Esophagus squamous epithelium (tissue), 5 donors: ENCODE data around the gene RGP1. TPM values are rescaled to one million over a fixed set of nuclear protein-coding genes. Genes with fewer than 3 reads are reported as not detected.

Experiments
- DNase-seq: peaks from one replicate; lab custom pipeline; 2025; lab: John Stamatoyannopoulos, UW
- H3K27ac ChIP-seq, 4 donors: fragments of 200-600 bp; sonication (generic); one replicate each; pipeline ENCODE4 v1.5.1; 2016 to 2019; ENCODE audit warnings: mild to moderate bottlenecking in 1 of 4
- H3K27me3 ChIP-seq, 4 donors: fragments of 200-600 bp; sonication (generic); 1 replicate in 3 of 4; 2 replicates in 1 of 4; pipeline versions ENCODE4 v1.5.1 to v1.6.0; 2017 to 2021; ENCODE audit warnings: antibody characterized with exemption in 1 of 4
- H3K36me3 ChIP-seq, 3 donors: fragments of 200-600 bp; sonication (generic); one replicate each; pipeline ENCODE4 v1.5.1; 2016 to 2019
- H3K4me1 ChIP-seq, 3 donors: fragments of 200-600 bp; sonication (generic); one replicate each; pipeline ENCODE4 v1.5.1; 2017 to 2019
- H3K4me3 ChIP-seq, 4 donors: fragments of 200-600 bp; sonication (generic); 1 replicate in 3 of 4; 2 replicates in 1 of 4; pipeline ENCODE4 v1.5.1; 2016 to 2019; ENCODE audit warnings: mild to moderate bottlenecking in 2 of 4, moderate library complexity in 1 of 4
- H3K9me3 ChIP-seq, 3 donors: fragments of 200-600 bp; sonication (generic); one replicate each; pipeline ENCODE4 v1.5.1; 2016 to 2019
- CTCF ChIP-seq, 6 experiments: fragments of 450-650 bp in 4 of 6; fragments of 200-600 bp in 2 of 6; sonication (generic) in 2 of 6; IDR thresholded peaks; one replicate each; pipeline ENCODE4 v1.5.1; 2016 to 2019; ENCODE audit warnings: antibody characterized with exemption in 6 of 6, mild to moderate bottlenecking in 4 of 6, moderate library complexity in 4 of 6
- POLR2A ChIP-seq, 4 donors: fragments of 450-650 bp; IDR thresholded peaks; one replicate each; pipeline ENCODE4 v1.6.1; 2017; ENCODE audit warnings: antibody characterized with exemption in 4 of 4, mild to moderate bottlenecking in 4 of 4, moderate library complexity in 3 of 4
- WGBS, 2 donors: methylation state at CpG; one replicate each; pipeline ENCODE4 v1.1.5; 2018; 5-methylcytosine and 5-hydroxymethylcytosine counted together
- intact Hi-C: fragments of 100-400 bp; cut with DNase I; formaldehyde crosslinking; loops from one replicate; pipeline ENCODE4 v1.15.0; 2022
- total RNA-seq, 4 donors: library from RNA; depleted of rRNA; stranded (reverse); fragments of >200 nt; gene quantifications; one replicate each; pipeline ENCODE4 v1.1.0, GENCODE V29; 2016
- donor health status: DM: yes; HTN: yes; CAD: no.

The RGP1 gene
- total RNA-seq, 4 donors from 2014 or later, result 8.0 to 17.5 (median 11.6) TPM

GRCh38 chr9:35710818-35711500, 38.1 kb upstream of the RGP1 start:
- Histone ChIP-seq H3K4me1 (no peaks in the 10 kb centered on the region), H3K27me3 (no peaks in the 10 kb centered on the region), H3K36me3 (peaks cover 71 to 100% (median 83%) of the 10 kb centered on the region in 3 donors), H3K9me3 (no peaks in the 10 kb centered on the region), H3K4me3 (no peak overlapping the region), H3K27ac (peak overlapping the region in 2 of 4 donors; percentile 13 to 34)
- 77 to 91% methylated on average over 6 to 7 of the region's 7 CpGs for WGBS, 2 donors
- TF ChIP-seq CTCF (IDR thresholded peaks at IDR 0.05) (no peak), POLR2A (IDR thresholded peaks at IDR 0.05) (no peak)
- no peak for DNase-seq
- intact Hi-C loops, result no loop called here

GRCh38 chr9:35711501-35712428, 37.3 kb upstream of the RGP1 start:
- no peak for TF ChIP-seq CTCF (IDR thresholded peaks at IDR 0.05)
- TF ChIP-seq POLR2A (IDR thresholded peaks at IDR 0.05), result no peak
- no peaks in the 10 kb centered on the region for H3K9me3 ChIP-seq
- intact Hi-C loops, result no loop called here
- H3K27ac ChIP-seq, result peak overlapping the region in 3 of 4 donors; percentile 13 to 34 (median 17)
- peaks cover 65 to 100% (median 81%) of the 10 kb centered on the region in 3 donors for H3K36me3 ChIP-seq
- 73 to 79% methylated on average over 17 to 18 of the region's 21 CpGs for WGBS, 2 donors
- no peak overlapping the region for H3K4me3 ChIP-seq
- no peaks in the 10 kb centered on the region for H3K27me3 ChIP-seq
- DNase-seq, result no peak
- H3K4me1 ChIP-seq, result no peaks in the 10 kb centered on the region

GRCh38 chr9:35712762-35713400, 36.2 kb upstream of the RGP1 start:
- no peak for DNase-seq
- intact Hi-C loops, result no loop called here
- H3K27ac ChIP-seq, result peak overlapping the region in 1 of 4 donors; percentile 33
- H3K9me3 ChIP-seq, result no peaks in the 10 kb centered on the region
- peaks cover 64 to 100% (median 81%) of the 10 kb centered on the region in 3 donors for H3K36me3 ChIP-seq
- TF ChIP-seq POLR2A (IDR thresholded peaks at IDR 0.05) (no peak), CTCF (IDR thresholded peaks at IDR 0.05) (no peak)
- 77 to 83% methylated on average over 9 to 10 of the region's 11 CpGs for WGBS, 2 donors
- no peak overlapping the region for H3K4me3 ChIP-seq
- no peaks in the 10 kb centered on the region for H3K27me3 ChIP-seq
- no peaks in the 10 kb centered on the region for H3K4me1 ChIP-seq

- H3K27ac ChIP-seq, result peak overlapping the region in 3 of 4 donors; percentile 33 to 62 (median 36)
- TF ChIP-seq POLR2A (IDR thresholded peaks at IDR 0.05) (no peak), CTCF (IDR thresholded peaks at IDR 0.05) (no peak)
Observed at GRCh38 chr9:35713578-35713977, 35.5 kb upstream of the RGP1 start.

More at GRCh38 chr9:35713578-35713977, 35.5 kb upstream of the RGP1 start:
- H3K4me1 ChIP-seq, result no peaks in the 10 kb centered on the region
- H3K27me3 ChIP-seq, result no peaks in the 10 kb centered on the region
- H3K9me3 ChIP-seq, result no peaks in the 10 kb centered on the region
- H3K36me3 ChIP-seq, result peaks cover 66 to 100% (median 80%) of the 10 kb centered on the region in 3 donors
- WGBS, 2 donors, result 79 to 88% methylated on average over 3 of the region's 3 CpGs
- intact Hi-C loops, result no loop called here
- no peak for DNase-seq
- H3K4me3 ChIP-seq, result no peak overlapping the region
